ENCODE results near the gene FAM32A.

DNA sequence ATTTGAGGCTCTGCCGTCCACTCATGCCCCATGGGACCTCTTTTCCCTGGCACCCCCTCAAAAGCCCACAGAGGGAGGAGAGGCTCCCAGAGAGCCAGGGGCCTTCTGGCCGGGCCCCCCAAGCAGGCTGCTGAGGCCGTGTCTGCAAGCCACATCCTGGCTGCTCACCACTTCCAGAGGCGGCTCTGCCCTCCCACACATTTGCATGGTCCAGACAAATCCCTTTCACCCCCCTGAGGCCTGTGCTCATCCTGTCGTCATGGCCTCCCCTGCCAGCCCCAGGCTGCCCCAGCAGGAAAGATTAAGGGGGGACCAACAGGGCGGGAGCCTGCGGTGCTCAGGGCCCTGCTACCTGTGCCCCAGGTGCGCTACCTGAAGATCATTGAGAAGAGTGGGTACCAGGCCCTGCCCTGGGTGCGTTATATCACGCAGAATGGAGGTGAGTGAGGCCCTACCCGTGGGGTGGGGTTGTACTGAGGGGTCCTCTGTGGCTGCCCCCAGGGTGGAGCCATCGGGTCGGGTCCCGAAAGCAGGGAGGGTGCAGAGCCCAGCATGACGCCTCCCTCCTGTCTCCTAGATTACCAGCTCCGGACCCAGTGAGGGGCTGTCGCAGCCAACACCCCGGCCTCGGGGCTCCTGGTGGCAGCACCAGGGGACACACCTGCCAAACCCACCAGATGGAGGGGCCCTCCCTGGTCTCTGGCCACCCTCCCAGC lies 48.8 kb downstream of the FAM32A start:
- TF ChIP-seq, protein P1, sequence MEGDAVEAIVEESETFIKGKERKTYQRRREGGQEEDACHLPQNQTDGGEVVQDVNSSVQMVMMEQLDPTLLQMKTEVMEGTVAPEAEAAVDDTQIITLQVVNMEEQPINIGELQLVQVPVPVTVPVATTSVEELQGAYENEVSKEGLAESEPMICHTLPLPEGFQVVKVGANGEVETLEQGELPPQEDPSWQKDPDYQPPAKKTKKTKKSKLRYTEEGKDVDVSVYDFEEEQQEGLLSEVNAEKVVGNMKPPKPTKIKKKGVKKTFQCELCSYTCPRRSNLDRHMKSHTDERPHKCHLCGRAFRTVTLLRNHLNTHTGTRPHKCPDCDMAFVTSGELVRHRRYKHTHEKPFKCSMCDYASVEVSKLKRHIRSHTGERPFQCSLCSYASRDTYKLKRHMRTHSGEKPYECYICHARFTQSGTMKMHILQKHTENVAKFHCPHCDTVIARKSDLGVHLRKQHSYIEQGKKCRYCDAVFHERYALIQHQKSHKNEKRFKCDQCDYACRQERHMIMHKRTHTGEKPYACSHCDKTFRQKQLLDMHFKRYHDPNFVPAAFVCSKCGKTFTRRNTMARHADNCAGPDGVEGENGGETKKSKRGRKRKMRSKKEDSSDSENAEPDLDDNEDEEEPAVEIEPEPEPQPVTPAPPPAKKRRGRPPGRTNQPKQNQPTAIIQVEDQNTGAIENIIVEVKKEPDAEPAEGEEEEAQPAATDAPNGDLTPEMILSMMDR (IDR thresholded peaks at IDR 0.05): no peak
- no peak for TF ChIP-seq POLR2A (IDR thresholded peaks at IDR 0.05)

Data from transverse colon (tissue), 3 donors.